C4-2B (cell line): ENCODE data around the gene FAM229A.

Experiments used
- CTCF ChIP-seq: fragments of 450-650 bp; conservative IDR thresholded peaks from 2 replicates; pipeline ENCODE4 v1.5.1; 2017; ENCODE audit warnings: mild to moderate bottlenecking
- ZFX ChIP-seq: fragments of 450-650 bp; IDR thresholded peaks from 2 replicates; pipeline ENCODE4 v1.6.1; 2017

- TF ChIP-seq CTCF, result no peak
- no peak for TF ChIP-seq ZFX
These were observed 3.2 kb upstream of the FAM229A start for GRCh38 chr1:32365445-32365844.
